ENCODE results near the gene COPE.

The COPE gene

GRCh38 chr19:18850471-18851375, 68.5 kb downstream of the COPE start:
- no peak for TF ChIP-seq ZFX (IDR thresholded peaks at IDR 0.05)
- TF ChIP-seq CTCF (conservative IDR thresholded peaks at IDR 0.05) = no peak
- peak overlapping the region; percentile 73; the same call in 1 of the 2 replicates for H3K27ac ChIP-seq

DNA sequence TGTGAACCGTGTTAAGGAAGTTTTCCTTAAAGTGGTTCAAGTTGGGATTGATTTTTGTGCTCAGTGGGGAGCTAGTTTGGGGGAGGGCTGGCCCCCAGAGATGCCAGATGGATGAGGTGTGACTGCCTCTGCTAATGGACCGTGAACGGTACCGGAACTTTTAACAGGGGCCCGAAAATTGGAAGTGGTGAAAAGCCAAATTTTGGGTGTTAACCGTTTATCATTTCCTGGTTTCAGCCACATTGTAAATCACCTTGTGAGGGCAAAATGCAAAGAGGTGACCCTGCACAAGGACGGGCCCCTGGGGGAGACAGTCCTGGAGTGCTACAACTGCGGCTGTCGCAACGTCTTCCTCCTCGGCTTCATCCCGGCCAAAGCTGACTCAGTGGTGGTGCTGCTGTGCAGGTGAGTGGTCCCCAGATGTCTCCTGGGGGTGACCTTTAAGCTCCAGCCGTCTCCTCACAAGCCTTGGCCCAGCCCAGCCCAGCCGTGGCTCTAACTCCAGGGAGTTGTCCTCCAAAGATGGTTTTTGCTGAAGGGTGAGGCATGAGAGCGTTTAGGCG, 69.3 kb downstream of the COPE start:
- H3K27ac ChIP-seq = peak overlapping the region; percentile 73
- TF ChIP-seq CTCF (conservative IDR thresholded peaks at IDR 0.05) = no peak
- TF ChIP-seq ZFX (IDR thresholded peaks at IDR 0.05) = no peak

Data from C4-2B (cell line).